Heart right ventricle (tissue), 16 donors: Measurements from ENCODE around the gene CATSPERB. TPM values are rescaled to one million over a fixed set of nuclear protein-coding genes. Genes with fewer than 3 reads are reported as not detected.

Source experiments
- ATAC-seq, 8 donors: fragments of 200-7000 bp; cut with Tn5 transposase; one replicate each; pipeline ENCODE4 v1.9.1; 2020; ENCODE audit warnings: mild to moderate bottlenecking in 8 of 8, moderate library complexity in 8 of 8, moderate number of reproducible peaks in 1 of 8
- DNase-seq, 2 donors: peaks; one replicate each; pipeline ENCODE4 v3.0.0-alpha.2; 2020
- H3K27ac ChIP-seq, 10 donors: fragments of 200-600 bp; sonication (generic) in 2 of 10; one replicate each; pipeline versions ENCODE4 v1.5.0 to v1.8.0; 2020 to 2022; ENCODE audit warnings: mild to moderate bottlenecking in 3 of 10
- H3K27me3 ChIP-seq, 7 donors: fragments of 200-600 bp; one replicate each; pipeline ENCODE4 v1.8.0; 2021 to 2022; ENCODE audit warnings: mild to moderate bottlenecking in 2 of 7
- H3K36me3 ChIP-seq, 9 donors: fragments of 200-600 bp; sonication (generic) in 1 of 9; one replicate each; pipeline versions ENCODE4 v1.5.0 to v1.8.0; 2020 to 2022; ENCODE audit warnings: mild to moderate bottlenecking in 2 of 9
- H3K4me1 ChIP-seq, 9 donors: fragments of 200-600 bp; sonication (generic) in 1 of 9; one replicate each; pipeline versions ENCODE4 v1.5.0 to v1.8.0; 2020 to 2022; ENCODE audit warnings: mild to moderate bottlenecking in 4 of 9
- H3K4me3 ChIP-seq, 10 donors: fragments of 200-600 bp; sonication (generic) in 2 of 10; one replicate each; pipeline versions ENCODE4 v1.5.0 to v1.8.0; 2020 to 2022; ENCODE audit warnings: mild to moderate bottlenecking in 7 of 10, moderate library complexity in 2 of 10
- H3K9me3 ChIP-seq, 11 donors: fragments of 200-600 bp in 10 of 11; sonication (generic) in 2 of 11; one replicate each; pipeline versions ENCODE4 v1.5.0 to v1.8.0; 2013 to 2022; ENCODE audit warnings: mild to moderate bottlenecking in 2 of 11, control low read depth in 1 of 11, moderate library complexity in 1 of 11
- WGBS, 2 donors: extraction: QIAGEN DNeasy Blood & Tissue Kit; methylation state at CpG; one replicate each; pipeline ENCODE4 v1.1.7; 2013; ENCODE audit warnings: inconsistent platforms in 1 of 2; 5-methylcytosine and 5-hydroxymethylcytosine counted together
- intact Hi-C, 10 donors: fragments of 100-400 bp; cut with DNase I; formaldehyde crosslinking; loops; one replicate each; pipeline versions ENCODE4 v1.11.1 to v1.14.2; 2022
- polyA plus RNA-seq, 2 donors: library from polyadenylated mRNA; stranded (reverse); fragments of 200-250 nt; gene quantifications; one replicate each; pipeline ENCODE4 v1.2.3, GENCODE V29; 2013
- total RNA-seq, 10 donors: library from RNA; stranded (reverse); fragmentation: NEBNext Ultra II Directional in 3 of 10; extraction: Animal tissue kit (Norgen Biotek cat#: 25700) in 3 of 10; gene quantifications; one replicate each; pipeline versions ENCODE4 v1.2.1 to v1.2.4, GENCODE V29; 2021 to 2023
- TF ChIP-seq, protein P1 (sequence below), 9 donors: fragments of 200-600 bp; sonication (generic) in 2 of 9; IDR thresholded peaks; one replicate each; pipeline versions ENCODE4 v1.5.0 to v1.8.0; 2021 to 2022; ENCODE audit warnings: antibody characterized with exemption in 9 of 9, mild to moderate bottlenecking in 5 of 9, moderate library complexity in 1 of 9
- donor health status: Arrhythmogenic right ventricular cardiomyopathy.
- donor health status: ischemic (EF 13 %, LVEDD 7.1; RV severe dilation, severe dysfunction).
- donor health status: healthy with polysubstance abuse.
- donor health status: DM: no; HTN: yes; CAD: no.
- donor health status: DM: no; HTN: no; CAD: no.
- donor health status: ischemic (EF 25% LVEDD 6.9; RV normal size, moderate dysfunction).
- donor health status: ischemic (EF 25% LVEDD 5.7; RV mildly dilated, moderate dysfunction).
- donor health status: healthy.
- donor health status: DM: yes; HTN: yes; CAD: no.
- donor health status: Ischemic cardiomyopathy.
- donor health status: ischemic (EF 35%, LVEDD 5.7; RV mildly dilated, moderate dysfunction).
- donor health status: nonischemic (EF 11% LVEDD 7.7; RV severe dilation, severe dysfunction).
- donor health status: DM: yes; HTN: yes; CAD: no.
- donor health status: PGD.
- donor health status: ischemic (EF 29% LVEDD 5.4; RV normal size, mild dysfunction).
- donor health status: nonischemic (EF 23%, LVEDD 6.1; RV moderate dilation, normal function).

Gene CATSPERB
- total and polyA plus RNA-seq, 12 donors = 0.10 to 1.5 (median 0.57) TPM; not detected in 1

- no peak for ATAC-seq
- no peak for DNase-seq
- WGBS, 2 donors = 92 to 97% methylated on average over 3 of the region's 3 CpGs
- TF ChIP-seq, protein P1, sequence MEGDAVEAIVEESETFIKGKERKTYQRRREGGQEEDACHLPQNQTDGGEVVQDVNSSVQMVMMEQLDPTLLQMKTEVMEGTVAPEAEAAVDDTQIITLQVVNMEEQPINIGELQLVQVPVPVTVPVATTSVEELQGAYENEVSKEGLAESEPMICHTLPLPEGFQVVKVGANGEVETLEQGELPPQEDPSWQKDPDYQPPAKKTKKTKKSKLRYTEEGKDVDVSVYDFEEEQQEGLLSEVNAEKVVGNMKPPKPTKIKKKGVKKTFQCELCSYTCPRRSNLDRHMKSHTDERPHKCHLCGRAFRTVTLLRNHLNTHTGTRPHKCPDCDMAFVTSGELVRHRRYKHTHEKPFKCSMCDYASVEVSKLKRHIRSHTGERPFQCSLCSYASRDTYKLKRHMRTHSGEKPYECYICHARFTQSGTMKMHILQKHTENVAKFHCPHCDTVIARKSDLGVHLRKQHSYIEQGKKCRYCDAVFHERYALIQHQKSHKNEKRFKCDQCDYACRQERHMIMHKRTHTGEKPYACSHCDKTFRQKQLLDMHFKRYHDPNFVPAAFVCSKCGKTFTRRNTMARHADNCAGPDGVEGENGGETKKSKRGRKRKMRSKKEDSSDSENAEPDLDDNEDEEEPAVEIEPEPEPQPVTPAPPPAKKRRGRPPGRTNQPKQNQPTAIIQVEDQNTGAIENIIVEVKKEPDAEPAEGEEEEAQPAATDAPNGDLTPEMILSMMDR (IDR thresholded peaks at IDR 0.05) = no peak
- H3K27ac ChIP-seq = no peak overlapping the region
- intact Hi-C loops = no loop called here
- peaks cover 0 to 6% (median 0%) of the 10 kb centered on the region in 7 donors for H3K27me3 ChIP-seq
- H3K9me3 ChIP-seq = peaks cover 0 to 11% (median 0%) of the 10 kb centered on the region in 11 donors
- no peaks in the 10 kb centered on the region for H3K36me3 ChIP-seq
- H3K4me1 ChIP-seq = no peaks in the 10 kb centered on the region
- H3K4me3 ChIP-seq = no peak overlapping the region
Measured at GRCh38 chr14:91708795-91709194, 23.1 kb downstream of the CATSPERB start.

- H3K4me3 ChIP-seq = no peak overlapping the region
- H3K36me3 ChIP-seq = no peaks in the 10 kb centered on the region
- DNase-seq (no peak), ATAC-seq (no peak)
- H3K27ac ChIP-seq = no peak overlapping the region
- peaks cover 0 to 6% (median 0%) of the 10 kb centered on the region in 7 donors for H3K27me3 ChIP-seq
- no peaks in the 10 kb centered on the region for H3K4me1 ChIP-seq
- peaks cover 0 to 11% (median 0%) of the 10 kb centered on the region in 11 donors for H3K9me3 ChIP-seq
- TF ChIP-seq, protein P1 (IDR thresholded peaks at IDR 0.05) = no peak
- intact Hi-C loops = no loop called here
Measured at GRCh38 chr14:91706996-91707395, 24.9 kb downstream of the CATSPERB start.

DNA sequence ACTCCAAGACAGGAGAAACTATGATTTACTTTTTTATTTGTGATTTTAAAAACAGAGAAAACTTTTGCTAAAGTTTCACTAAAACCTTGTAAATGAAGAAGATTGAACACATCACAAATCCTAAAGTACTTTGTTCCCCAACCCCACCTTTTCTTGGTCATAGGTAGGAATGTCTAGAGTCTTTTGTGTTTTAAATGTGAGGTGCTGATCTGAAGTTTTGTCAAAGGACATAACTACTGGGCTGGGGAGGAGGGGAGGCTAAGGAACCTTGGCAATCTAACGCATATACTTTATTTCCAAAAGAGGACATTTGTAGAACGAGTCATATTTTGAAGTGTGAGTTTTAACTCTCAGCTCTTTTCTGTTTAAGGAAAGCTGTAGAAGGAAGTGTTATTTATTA lies 37.2 kb downstream of the CATSPERB start:
- Histone ChIP-seq H3K27ac (no peak overlapping the region), H3K9me3 (peaks cover 0 to 22% (median 4%) of the 10 kb centered on the region in 11 donors), H3K4me1 (no peaks in the 10 kb centered on the region), H3K36me3 (no peaks in the 10 kb centered on the region), H3K4me3 (no peak overlapping the region), H3K27me3 (peaks cover 0 to 4% (median 0%) of the 10 kb centered on the region in 7 donors)
- DNase-seq = no peak
- intact Hi-C loops = no loop called here
- no peak for ATAC-seq
- WGBS, 2 donors = 68 to 69% methylated on average over 2 of the region's 2 CpGs
- TF ChIP-seq, protein P1 (IDR thresholded peaks at IDR 0.05) = no peak

- DNase-seq = no peak
- WGBS, 2 donors = 58 to 60% methylated on average over 1 of the region's 1 CpG
Measured at GRCh38 chr14:91693346-91693745, 38.5 kb downstream of the CATSPERB start.

More at GRCh38 chr14:91693346-91693745, 38.5 kb downstream of the CATSPERB start:
- H3K36me3 ChIP-seq = no peaks in the 10 kb centered on the region
- no peaks in the 10 kb centered on the region for H3K4me1 ChIP-seq
- no peak overlapping the region for H3K27ac ChIP-seq
- no peak overlapping the region for H3K4me3 ChIP-seq
- peaks cover 0 to 4% (median 0%) of the 10 kb centered on the region in 7 donors for H3K27me3 ChIP-seq
- intact Hi-C loops = no loop called here
- peaks cover 0 to 21% (median 4%) of the 10 kb centered on the region in 11 donors for H3K9me3 ChIP-seq
- TF ChIP-seq, protein P1 (IDR thresholded peaks at IDR 0.05) = no peak
- ATAC-seq = no peak
